Adipose tissue (tissue), 3 donors: ENCODE data around the gene PRKAG3. TPM values are rescaled to one million over a fixed set of nuclear protein-coding genes. Genes with fewer than 3 reads are reported as not detected.

ENCODE experiments used
- H3K27ac ChIP-seq: one replicate; pipeline ENCODE4 v1.5.1; 2013; ENCODE audit warnings: low read depth, low read length
- WGBS, 3 donors: extraction: QIAGEN DNeasy Blood & Tissue Kit; methylation state at CpG; one replicate each; pipeline ENCODE4 v1.1.7; 2013; 5-methylcytosine and 5-hydroxymethylcytosine counted together
- polyA plus RNA-seq, 3 donors: library from polyadenylated mRNA; stranded (reverse); fragments of 200-250 nt; gene quantifications; one replicate each; pipeline ENCODE4 v1.2.3, GENCODE V29; 2013
- donor health status: healthy with polysubstance abuse.
- donor health status: Bipolar disorder and iron deficiency.
- donor health status: healthy.

The PRKAG3 gene
- polyA plus RNA-seq, 3 donors: 0.06 TPM; not detected in 2

- H3K27ac ChIP-seq: no peak overlapping the region
- WGBS, 3 donors: 77 to 83% (median 80%) methylated on average over 9 of the region's 9 CpGs
Measured at GRCh38 chr2:218823196-218823855, 8.3 kb downstream of the PRKAG3 start.

DNA sequence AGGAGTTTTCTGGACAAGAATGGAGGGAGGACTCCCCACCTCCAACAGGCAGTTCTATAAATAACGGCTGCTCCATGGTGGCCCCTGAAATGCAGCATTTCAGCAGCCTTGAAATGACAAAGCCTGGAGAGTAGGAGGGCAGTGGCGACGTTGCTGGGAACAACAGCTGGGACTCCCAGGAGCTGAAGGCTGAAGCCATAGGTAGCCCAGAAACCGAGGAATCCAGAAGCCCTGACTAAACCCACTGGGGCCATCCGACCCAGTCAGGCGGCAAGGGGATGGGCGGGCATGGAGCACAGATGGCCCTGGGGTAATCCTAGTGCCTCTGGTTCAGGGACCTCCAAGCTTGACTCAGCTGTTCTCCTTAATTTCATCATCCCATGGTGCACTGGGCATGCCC is 9.0 kb downstream of the PRKAG3 start:
- WGBS, 3 donors: 63 to 83% (median 80%) methylated on average over 7 of the region's 7 CpGs
- H3K27ac ChIP-seq: no peak overlapping the region

GRCh38 chr2:218821605-218822211 is 9.9 kb downstream of the PRKAG3 start:
- WGBS, 3 donors: 66 to 83% (median 80%) methylated on average over 9 of the region's 9 CpGs

DNA sequence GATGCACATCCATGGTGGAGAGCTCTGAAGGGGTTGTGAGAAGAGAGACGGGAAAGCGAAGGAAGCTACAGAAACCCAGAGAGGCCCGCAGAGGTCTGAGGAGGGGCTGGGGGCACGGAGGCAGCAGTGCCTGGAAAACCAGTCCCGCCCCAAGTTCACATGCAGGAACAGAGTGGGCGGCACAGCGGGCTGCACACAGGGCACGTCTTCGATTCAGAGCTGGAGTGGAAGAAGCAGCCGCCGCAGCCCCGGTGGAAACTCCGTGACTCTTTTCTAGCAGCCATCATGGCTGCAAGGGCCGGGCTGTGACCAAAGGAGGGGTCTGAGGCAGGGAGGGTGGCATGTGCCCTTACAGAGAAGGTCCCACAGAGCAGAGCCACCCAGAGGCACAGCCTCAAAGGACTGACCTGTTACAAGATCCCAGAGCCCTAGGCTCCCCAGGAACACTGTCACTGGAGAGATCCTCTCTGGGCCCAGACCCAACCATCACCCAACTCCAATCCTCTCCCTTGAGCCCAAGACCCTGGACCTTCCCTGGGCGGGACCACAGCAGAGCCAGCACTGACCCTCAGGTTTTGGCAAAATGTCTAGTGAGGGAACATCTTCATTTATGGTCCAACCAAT is 10.7 kb downstream of the PRKAG3 start:
- WGBS, 3 donors: 93 to 98% (median 96%) methylated on average over 15 of the region's 15 CpGs

More at GRCh38 chr2:218821605-218822211, 9.9 kb downstream of the PRKAG3 start:
- H3K27ac ChIP-seq: no peak overlapping the region

GRCh38 chr2:218819093-218819492 is 12.5 kb downstream of the PRKAG3 start:
- H3K27ac ChIP-seq: no peak overlapping the region
- WGBS, 3 donors: 87 to 92% (median 90%) methylated on average over 7 of the region's 7 CpGs

More for the DNA sequence above, 10.7 kb downstream of the PRKAG3 start:
- H3K27ac ChIP-seq: no peak overlapping the region

DNA sequence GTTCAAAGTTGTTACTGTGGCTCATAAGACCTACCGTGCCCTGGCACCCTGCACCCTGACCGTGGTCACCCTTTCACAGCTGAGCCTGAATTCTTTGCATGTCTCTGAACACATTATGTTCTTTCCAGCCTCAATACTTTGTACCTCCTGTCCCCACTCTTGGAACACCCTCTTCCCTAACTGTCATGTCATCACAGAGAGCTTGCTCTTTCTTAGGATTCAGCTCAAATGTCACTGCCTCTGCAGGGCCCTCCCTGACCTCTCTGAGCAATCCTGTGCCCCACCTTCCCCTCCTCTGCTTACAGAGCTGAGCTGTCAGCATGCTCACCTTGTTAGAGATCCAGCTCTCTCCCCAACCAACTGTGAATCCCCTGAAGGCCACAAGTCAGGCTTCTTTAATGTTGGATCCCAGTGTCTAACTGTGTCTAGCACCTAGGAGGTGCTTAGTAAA is 15.0 kb downstream of the PRKAG3 start:
- 89 to 96% (median 92%) methylated on average over 2 of the region's 2 CpGs for WGBS, 3 donors
- no peak overlapping the region for H3K27ac ChIP-seq

DNA sequence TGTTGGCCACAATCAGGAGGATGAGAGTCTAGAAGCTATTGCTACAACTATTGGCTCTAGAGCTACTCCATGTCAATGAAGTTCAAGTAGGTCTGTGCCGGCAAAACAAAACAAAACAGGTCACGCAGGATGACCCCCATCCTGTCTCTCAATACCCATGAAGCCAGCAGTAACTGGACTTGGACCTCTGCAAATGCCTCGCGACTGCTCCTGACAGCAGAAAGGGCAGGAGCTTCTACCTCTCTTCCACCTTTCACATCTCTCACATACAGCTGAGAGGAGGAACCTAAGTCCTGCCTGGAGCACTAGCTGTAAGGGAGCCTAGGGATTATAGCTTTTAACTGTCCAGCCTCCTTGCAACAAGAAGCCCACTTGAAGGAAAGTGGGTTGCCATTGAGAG is 16.0 kb downstream of the PRKAG3 start:
- no peak overlapping the region for H3K27ac ChIP-seq
- WGBS, 3 donors: 90 to 96% (median 93%) methylated on average over 4 of the region's 4 CpGs

GRCh38 chr2:218815244-218815637 is 16.4 kb downstream of the PRKAG3 start:
- no peak overlapping the region for H3K27ac ChIP-seq
- WGBS, 3 donors: 51 to 94% (median 85%) methylated on average over 5 of the region's 5 CpGs

DNA sequence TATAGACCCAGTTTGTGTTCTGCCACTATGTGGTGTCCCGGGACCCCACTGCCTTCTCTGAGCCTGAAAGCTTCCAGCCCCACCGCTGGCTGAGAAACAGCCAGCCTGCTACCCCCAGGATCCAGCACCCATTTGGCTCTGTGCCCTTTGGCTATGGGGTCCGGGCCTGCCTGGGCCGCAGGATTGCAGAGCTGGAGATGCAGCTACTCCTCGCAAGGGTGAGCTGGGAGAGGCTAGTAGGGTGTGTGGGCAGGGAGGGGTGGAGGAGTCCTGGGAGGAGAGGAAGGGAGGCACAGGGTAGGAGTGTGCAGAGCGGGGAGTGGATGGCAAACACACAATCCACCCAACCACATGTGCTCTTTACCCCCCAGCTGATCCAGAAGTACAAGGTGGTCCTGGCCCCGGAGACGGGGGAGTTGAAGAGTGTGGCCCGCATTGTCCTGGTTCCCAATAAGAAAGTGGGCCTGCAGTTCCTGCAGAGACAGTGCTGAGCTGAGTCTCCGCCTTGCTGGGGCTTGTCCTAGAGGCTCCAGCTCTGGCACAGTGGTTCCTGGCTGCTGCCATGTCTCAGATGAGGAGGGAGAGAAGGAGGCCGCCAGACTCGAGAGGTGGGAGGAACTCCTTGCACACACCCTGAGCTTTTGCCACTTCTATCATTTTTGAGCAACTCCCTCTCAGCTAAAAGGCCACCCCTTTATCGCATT is 16.9 kb downstream of the PRKAG3 start:
- 83 to 84% (median 83%) methylated on average over 13 of the region's 13 CpGs for WGBS, 3 donors
- H3K27ac ChIP-seq: no peak overlapping the region

DNA sequence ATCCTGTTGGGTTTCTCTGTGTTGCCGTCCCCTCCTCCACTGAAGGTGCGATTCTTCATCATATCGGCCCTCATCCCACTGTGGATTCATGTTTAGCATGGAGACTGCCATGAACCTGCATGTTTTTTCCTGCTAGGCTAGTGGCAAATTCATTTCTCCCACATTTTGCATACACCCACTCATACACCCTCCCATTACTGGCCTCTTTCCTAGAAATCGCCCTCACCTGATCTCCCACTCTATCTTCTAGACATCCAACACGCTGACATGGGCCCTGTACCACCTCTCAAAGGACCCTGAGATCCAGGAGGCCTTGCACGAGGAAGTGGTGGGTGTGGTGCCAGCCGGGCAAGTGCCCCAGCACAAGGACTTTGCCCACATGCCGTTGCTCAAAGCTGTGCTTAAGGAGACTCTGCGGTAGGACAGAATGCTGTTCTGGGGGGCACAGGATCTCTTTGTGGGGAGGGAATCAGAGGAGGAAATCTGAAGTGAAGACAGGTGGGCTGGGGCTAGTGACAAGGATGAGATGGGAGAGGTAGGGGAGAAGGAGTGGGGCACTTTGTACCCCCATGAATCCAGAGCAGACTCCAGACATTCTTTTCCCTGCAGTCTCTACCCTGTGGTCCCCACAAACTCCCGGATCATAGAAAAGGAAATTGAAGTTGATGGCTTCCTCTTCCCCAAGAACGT is 17.7 kb downstream of the PRKAG3 start:
- WGBS, 3 donors: 72 to 80% (median 77%) methylated on average over 11 of the region's 11 CpGs
- H3K27ac ChIP-seq: no peak overlapping the region

GRCh38 chr2:218812861-218813260 is 18.7 kb downstream of the PRKAG3 start:
- 86 to 94% (median 90%) methylated on average over 5 of the region's 5 CpGs for WGBS, 3 donors
- H3K27ac ChIP-seq: no peak overlapping the region

GRCh38 chr2:218812096-218812815 is 19.3 kb downstream of the PRKAG3 start:
- WGBS, 3 donors: 93 to 96% (median 94%) methylated on average over 21 of the region's 21 CpGs

GRCh38 chr2:218811382-218811781 is 20.2 kb downstream of the PRKAG3 start:
- 61 to 79% (median 69%) methylated on average over 4 of the region's 4 CpGs for WGBS, 3 donors

More at GRCh38 chr2:218812096-218812815, 19.3 kb downstream of the PRKAG3 start:
- no peak overlapping the region for H3K27ac ChIP-seq

GRCh38 chr2:218810256-218810655 is 21.3 kb downstream of the PRKAG3 start:
- no peak overlapping the region for H3K27ac ChIP-seq
- 70 to 85% (median 77%) methylated on average over 2 of the region's 2 CpGs for WGBS, 3 donors

More at GRCh38 chr2:218811382-218811781, 20.2 kb downstream of the PRKAG3 start:
- H3K27ac ChIP-seq: no peak overlapping the region

GRCh38 chr2:218809515-218809914 is 22.1 kb downstream of the PRKAG3 start:
- WGBS, 3 donors: 88 to 98% (median 97%) methylated on average over 12 of the region's 12 CpGs
- no peak overlapping the region for H3K27ac ChIP-seq

DNA sequence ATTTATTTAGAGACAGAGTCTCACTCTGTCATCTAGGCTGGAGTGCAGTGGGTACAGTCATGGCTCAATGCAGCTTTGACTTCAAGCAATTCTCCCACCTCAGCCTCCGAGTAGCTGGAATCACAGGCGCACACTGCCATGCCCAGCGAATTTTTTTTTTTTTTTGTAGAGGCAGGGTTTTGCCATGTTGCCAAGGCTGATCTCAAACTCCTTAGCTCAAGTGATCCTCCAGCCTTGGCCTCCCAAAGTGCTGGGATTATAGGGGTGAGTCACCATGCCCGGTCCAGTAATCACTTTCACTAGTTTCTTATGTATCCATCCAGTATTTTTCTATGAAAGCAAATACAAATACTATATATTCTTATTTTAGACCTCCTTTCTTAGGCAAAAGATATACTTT is 24.0 kb downstream of the PRKAG3 start:
- no peak overlapping the region for H3K27ac ChIP-seq
- WGBS, 3 donors: 91 to 96% (median 95%) methylated on average over 4 of the region's 4 CpGs

- WGBS, 3 donors: 20 to 42% (median 22%) methylated on average over 10 of the region's 10 CpGs
- H3K27ac ChIP-seq: no peak overlapping the region
Measured at GRCh38 chr2:218806346-218806978, 25.1 kb downstream of the PRKAG3 start.
